OCI-LY7 (cell line): Measurements from ENCODE around the gene GPAT3.

Experiments used
- EZH2phosphoT487 ChIP-seq: fragments of 200-600 bp; sonication (generic); IDR thresholded peaks from 2 replicates; pipeline ENCODE4 v1.6.1; 2018; ENCODE audit warnings: low read depth, borderline replicate concordance, mild to moderate bottlenecking, mixed run types, antibody characterized with exemption, low read length, moderate library complexity, mixed read lengths
- TF ChIP-seq, protein P1 (sequence below): fragments of 200-600 bp; sonication (generic); conservative IDR thresholded peaks from 2 replicates; pipeline ENCODE4 v1.5.1; 2014; ENCODE audit warnings: mild to moderate bottlenecking, antibody characterized with exemption, low read length, moderate library complexity, mixed read lengths

GRCh38 chr4:83616252-83616651 is 80.3 kb downstream of the GPAT3 start:
- TF ChIP-seq, protein P1, sequence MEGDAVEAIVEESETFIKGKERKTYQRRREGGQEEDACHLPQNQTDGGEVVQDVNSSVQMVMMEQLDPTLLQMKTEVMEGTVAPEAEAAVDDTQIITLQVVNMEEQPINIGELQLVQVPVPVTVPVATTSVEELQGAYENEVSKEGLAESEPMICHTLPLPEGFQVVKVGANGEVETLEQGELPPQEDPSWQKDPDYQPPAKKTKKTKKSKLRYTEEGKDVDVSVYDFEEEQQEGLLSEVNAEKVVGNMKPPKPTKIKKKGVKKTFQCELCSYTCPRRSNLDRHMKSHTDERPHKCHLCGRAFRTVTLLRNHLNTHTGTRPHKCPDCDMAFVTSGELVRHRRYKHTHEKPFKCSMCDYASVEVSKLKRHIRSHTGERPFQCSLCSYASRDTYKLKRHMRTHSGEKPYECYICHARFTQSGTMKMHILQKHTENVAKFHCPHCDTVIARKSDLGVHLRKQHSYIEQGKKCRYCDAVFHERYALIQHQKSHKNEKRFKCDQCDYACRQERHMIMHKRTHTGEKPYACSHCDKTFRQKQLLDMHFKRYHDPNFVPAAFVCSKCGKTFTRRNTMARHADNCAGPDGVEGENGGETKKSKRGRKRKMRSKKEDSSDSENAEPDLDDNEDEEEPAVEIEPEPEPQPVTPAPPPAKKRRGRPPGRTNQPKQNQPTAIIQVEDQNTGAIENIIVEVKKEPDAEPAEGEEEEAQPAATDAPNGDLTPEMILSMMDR: no peak
- TF ChIP-seq EZH2phosphoT487: no peak
